ENCODE measurements around the gene IKBKE. TPM values are rescaled to one million over a fixed set of nuclear protein-coding genes. Genes with fewer than 3 reads are reported as not detected.
A peak's percentile ranks its signal among the peaks of the same experiment; 100 is the strongest.

IKBKE gene
- total and polyA plus RNA-seq, 2 experiments from 2014 or later = 24.7 to 27.0 TPM

- no peaks in the 10 kb centered on the region for H3K36me3 ChIP-seq
- peaks cover 46% of the 10 kb centered on the region for H3K4me1 ChIP-seq (ENCODE audit: low read depth)
- no peaks in the 10 kb centered on the region for H3K27me3 ChIP-seq
- H3K4me3 ChIP-seq = no peak overlapping the region
- H3K9me3 ChIP-seq (ENCODE audit: low read depth) = no peaks in the 10 kb centered on the region
- peak overlapping the region; percentile 1 for H3K27ac ChIP-seq
- no peak for DNase-seq (ENCODE audit: low read depth in 1 of 2, low spot score in 1 of 2)
- no peak for TF ChIP-seq CTCF (IDR thresholded peaks at IDR 0.05; ENCODE audit: low read depth, low read length)
These were observed 804 bp upstream of the IKBKE start for GRCh38 chr1:206469411-206469932.

GRCh38 chr1:206470692-206471414 is 577 bp downstream of the IKBKE start:
- H3K27ac ChIP-seq = peak overlapping the region; percentile 24
- peak; percentile 73 to 79 for DNase-seq (ENCODE audit: low read depth in 1 of 2, low spot score in 1 of 2)
- H3K27me3 ChIP-seq = no peaks in the 10 kb centered on the region
- peaks cover 4% of the 10 kb centered on the region for H3K36me3 ChIP-seq
- H3K4me1 ChIP-seq (ENCODE audit: low read depth) = peaks cover 40% of the 10 kb centered on the region
- TF ChIP-seq CTCF (IDR thresholded peaks at IDR 0.05; ENCODE audit: low read depth, low read length) = no peak
- peak overlapping the region; percentile 43 for H3K4me3 ChIP-seq
- no peaks in the 10 kb centered on the region for H3K9me3 ChIP-seq (ENCODE audit: low read depth)

GRCh38 chr1:206471415-206471801 is 1.1 kb downstream of the IKBKE start:
- Histone ChIP-seq H3K9me3 (ENCODE audit: low read depth) (no peaks in the 10 kb centered on the region), H3K4me3 (peak overlapping the region; percentile 43), H3K36me3 (peaks cover 4% of the 10 kb centered on the region), H3K4me1 (ENCODE audit: low read depth) (peaks cover 40% of the 10 kb centered on the region), H3K27me3 (no peaks in the 10 kb centered on the region), H3K27ac (peak overlapping the region; percentile 24)
- DNase-seq (ENCODE audit: low read depth in 1 of 2, low spot score in 1 of 2) = no peak
- TF ChIP-seq CTCF (IDR thresholded peaks at IDR 0.05; ENCODE audit: low read depth, low read length) = no peak

GRCh38 chr1:206472024-206472423 is 1.7 kb downstream of the IKBKE start:
- Histone ChIP-seq H3K36me3 (peaks cover 4% of the 10 kb centered on the region), H3K27ac (no peak overlapping the region), H3K4me1 (ENCODE audit: low read depth) (peaks cover 39% of the 10 kb centered on the region), H3K27me3 (no peaks in the 10 kb centered on the region), H3K9me3 (ENCODE audit: low read depth) (no peaks in the 10 kb centered on the region), H3K4me3 (no peak overlapping the region)
- no peak for DNase-seq (ENCODE audit: low read depth in 1 of 2, low spot score in 1 of 2)
- no peak for TF ChIP-seq CTCF (IDR thresholded peaks at IDR 0.05; ENCODE audit: low read depth, low read length)

- H3K4me3 ChIP-seq = no peak overlapping the region
- H3K36me3 ChIP-seq = peaks cover 4% of the 10 kb centered on the region
- peak in 1 of 2 donors; percentile 94 for DNase-seq (ENCODE audit: low read depth in 1 of 2, low spot score in 1 of 2)
- no peak for TF ChIP-seq CTCF (IDR thresholded peaks at IDR 0.05; ENCODE audit: low read depth, low read length)
- H3K27ac ChIP-seq = no peak overlapping the region
- peaks cover 35% of the 10 kb centered on the region for H3K4me1 ChIP-seq (ENCODE audit: low read depth)
- H3K9me3 ChIP-seq (ENCODE audit: low read depth) = no peaks in the 10 kb centered on the region
- H3K27me3 ChIP-seq = no peaks in the 10 kb centered on the region
These were observed 2.2 kb downstream of the IKBKE start for GRCh38 chr1:206472454-206472853.
